Measurements from ENCODE around the gene GTF2A1L. TPM values are rescaled to one million over a fixed set of nuclear protein-coding genes. Genes with fewer than 3 reads are reported as not detected.
"Not testable (repeated sequence)": the region's sequence is repeated elsewhere in the genome, so short reads cannot be mapped to it uniquely, and the experiment has no call there.

GTF2A1L gene
- total RNA-seq, 5 donors from 2014 or later (not counting 1 experiment from before 2014, with no cell fraction given) = not detected

DNA sequence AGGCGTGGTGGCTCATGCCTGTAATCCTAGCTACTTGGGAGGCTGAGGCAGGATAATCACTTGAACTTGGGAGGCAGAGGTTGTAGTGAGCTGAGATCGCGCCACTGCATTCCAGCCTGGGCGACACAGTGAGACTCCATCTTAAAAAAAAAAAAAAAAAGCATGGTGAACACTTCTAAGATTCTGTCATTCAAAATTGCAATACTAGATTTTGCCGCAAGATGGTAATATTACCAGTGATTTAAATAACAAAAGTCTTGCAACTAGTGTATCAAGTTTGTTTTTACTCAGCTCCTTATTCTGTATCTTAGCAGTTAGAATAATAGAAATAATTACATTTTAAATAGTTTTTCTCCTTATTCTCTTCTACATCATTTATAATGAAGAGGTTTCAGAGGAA is 5.0 kb downstream of the GTF2A1L start:
- H3K27me3 Mint-ChIP-seq = peaks cover 7 to 12% of the 10 kb centered on the region in 2 donors
- H3K36me3 ChIP-seq (ENCODE audit: control insufficient read depth in 2 of 2, extremely low read depth in 1 of 2, insufficient read depth in 1 of 2, low read length in 1 of 2); H3K9me3 Mint-ChIP-seq; CTCF ChIA-PET; H3K4me1 ChIP-seq (ENCODE audit: control insufficient read depth in 1 of 2, extremely low read depth in 1 of 2, insufficient read depth in 2 of 2, low read length in 2 of 2); H3K4me3 ChIP-seq (ENCODE audit: control insufficient read depth in 1 of 2, extremely low read depth in 1 of 2, low read length in 1 of 2); H3K27ac Mint-ChIP-seq; H3K27me3 ChIP-seq (replicated peaks in 1 of 2; ENCODE audit: control insufficient read depth in 2 of 2, extremely low read depth in 1 of 2, insufficient read depth in 2 of 2, low read length in 1 of 2); H3K9me3 ChIP-seq; H3K27ac ChIP-seq (ENCODE audit: low read length); H3K4me1 Mint-ChIP-seq; POLR2A ChIA-PET; DNase-seq; ATAC-seq (replicated peaks in 1 of 4); H3K4me3 Mint-ChIP-seq; H3K36me3 Mint-ChIP-seq: not testable (repeated sequence)
- no CpG with 5 or more reads among the region's 5 CpGs for WGBS (ENCODE audit: insufficient coverage)

DNA sequence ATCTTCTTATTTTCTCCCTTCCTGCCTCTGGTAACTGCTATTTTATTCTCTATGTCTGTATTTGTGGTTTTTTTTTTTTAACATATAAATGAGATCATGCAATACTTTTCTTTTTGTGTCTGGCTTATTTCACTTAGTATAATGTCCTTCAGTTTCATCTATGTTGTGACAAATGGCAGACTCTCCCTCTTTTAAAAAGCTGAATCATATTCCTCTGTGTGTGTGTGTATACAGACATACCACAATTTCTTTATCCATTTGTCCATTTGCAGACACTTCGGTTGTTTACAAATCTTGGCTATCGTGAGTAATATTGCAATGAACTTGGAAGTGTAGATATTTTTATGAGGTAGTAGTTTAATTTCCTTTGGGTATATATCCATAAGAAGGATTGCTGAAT is 7.0 kb downstream of the GTF2A1L start:
- H3K27me3 ChIP-seq (replicated peaks in 1 of 2; ENCODE audit: control insufficient read depth in 2 of 2, extremely low read depth in 1 of 2, insufficient read depth in 2 of 2, low read length in 1 of 2) = no peaks in the 10 kb centered on the region
- Mint-ChIP-seq H3K27me3 (peaks cover 2 to 5% of the 10 kb centered on the region in 2 donors), H3K4me3 (no peak overlapping the region), H3K4me1 (no peaks in the 10 kb centered on the region), H3K9me3 (peaks cover 0 to 5% (median 3%) of the 10 kb centered on the region in 3 donors), H3K27ac (no peak overlapping the region), H3K36me3 (no peaks in the 10 kb centered on the region)
- POLR2A ChIA-PET = no interaction called here
- WGBS (ENCODE audit: insufficient coverage) = no CpG with 5 or more reads among the region's 2 CpGs
- CTCF ChIA-PET = interaction anchor here in 1 of 2 donors (0.6 kb wide), 1 partner anchor 293 kb away, joined by 8 read pairs; no protein-coding TSS in a partner anchor
- no peaks in the 10 kb centered on the region for H3K9me3 ChIP-seq
- ATAC-seq (replicated peaks in 1 of 4) (no peak), DNase-seq (no peak)
- no peak overlapping the region for H3K4me3 ChIP-seq (ENCODE audit: control insufficient read depth in 1 of 2, extremely low read depth in 1 of 2, low read length in 1 of 2)
- no peak overlapping the region for H3K27ac ChIP-seq (ENCODE audit: low read length)
- no peaks in the 10 kb centered on the region for H3K4me1 ChIP-seq (ENCODE audit: control insufficient read depth in 1 of 2, extremely low read depth in 1 of 2, insufficient read depth in 2 of 2, low read length in 2 of 2)
- no peaks in the 10 kb centered on the region for H3K36me3 ChIP-seq (ENCODE audit: control insufficient read depth in 2 of 2, extremely low read depth in 1 of 2, insufficient read depth in 1 of 2, low read length in 1 of 2)

DNA sequence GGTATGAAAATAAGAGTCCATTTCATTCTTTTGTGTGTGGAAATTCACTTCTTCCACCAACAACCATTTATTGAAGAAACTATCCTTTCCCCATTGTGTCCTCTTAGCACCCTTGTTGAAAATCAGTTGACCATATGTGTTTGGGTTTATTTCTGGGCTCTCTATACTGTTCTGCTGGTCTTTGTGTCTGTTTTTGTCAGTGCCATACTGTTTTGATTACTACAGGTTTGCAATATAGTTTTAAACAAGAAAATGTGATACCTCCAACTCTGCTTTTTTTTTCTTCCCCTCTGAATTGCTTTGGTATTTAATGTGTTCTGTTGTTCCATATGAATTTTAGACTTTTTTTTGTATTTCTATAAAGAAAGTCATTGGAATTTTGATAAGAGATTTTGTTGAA is 8.4 kb downstream of the GTF2A1L start:
- H3K9me3 Mint-ChIP-seq = peaks cover 0 to 5% (median 3%) of the 10 kb centered on the region in 3 donors
- ATAC-seq (replicated peaks in 1 of 4) = no peak
- H3K27me3 Mint-ChIP-seq = peaks cover 0 to 5% of the 10 kb centered on the region in 2 donors
- ChIA-PET CTCF (no interaction called here), POLR2A (no interaction called here)
- no peak overlapping the region for H3K4me3 Mint-ChIP-seq
- H3K4me1 ChIP-seq (ENCODE audit: control insufficient read depth in 1 of 2, extremely low read depth in 1 of 2, insufficient read depth in 2 of 2, low read length in 2 of 2) = no peaks in the 10 kb centered on the region
- no peaks in the 10 kb centered on the region for H3K36me3 Mint-ChIP-seq
- H3K27me3 ChIP-seq (replicated peaks in 1 of 2; ENCODE audit: control insufficient read depth in 2 of 2, extremely low read depth in 1 of 2, insufficient read depth in 2 of 2, low read length in 1 of 2) = no peaks in the 10 kb centered on the region
- H3K27ac ChIP-seq (ENCODE audit: low read length) = no peak overlapping the region
- no peaks in the 10 kb centered on the region for H3K9me3 ChIP-seq
- no peaks in the 10 kb centered on the region for H3K4me1 Mint-ChIP-seq
- H3K36me3 ChIP-seq (ENCODE audit: control insufficient read depth in 2 of 2, extremely low read depth in 1 of 2, insufficient read depth in 1 of 2, low read length in 1 of 2) = no peaks in the 10 kb centered on the region
- H3K4me3 ChIP-seq (ENCODE audit: control insufficient read depth in 1 of 2, extremely low read depth in 1 of 2, low read length in 1 of 2) = no peak overlapping the region
- DNase-seq = no peak
- no peak overlapping the region for H3K27ac Mint-ChIP-seq

DNA sequence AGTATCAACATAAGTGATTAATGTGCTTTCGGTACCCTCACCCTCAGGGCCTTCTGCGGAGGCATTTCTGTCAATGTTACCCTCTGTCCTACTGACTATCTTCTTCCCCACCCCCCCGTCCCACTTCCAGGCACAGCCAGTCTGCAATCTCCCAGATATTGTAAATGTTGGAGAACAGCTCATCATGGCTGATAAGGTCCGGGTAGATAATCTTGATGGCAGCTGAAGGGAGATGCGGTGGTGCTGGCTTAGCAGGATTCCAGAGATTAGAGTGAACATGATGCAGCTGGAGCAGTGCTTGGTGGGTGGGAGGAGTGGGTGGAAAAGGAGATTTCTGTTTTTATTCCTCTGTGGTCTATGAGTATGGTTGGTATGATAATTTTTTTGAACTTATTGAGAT is 15.5 kb downstream of the GTF2A1L start:
- no peaks in the 10 kb centered on the region for H3K36me3 ChIP-seq (ENCODE audit: control insufficient read depth in 2 of 2, extremely low read depth in 1 of 2, insufficient read depth in 1 of 2, low read length in 1 of 2)
- CTCF ChIA-PET = no interaction called here
- POLR2A ChIA-PET = no interaction called here
- ATAC-seq (replicated peaks in 1 of 4) (no peak), DNase-seq (no peak)
- H3K27me3 Mint-ChIP-seq = peaks cover 0 to 6% of the 10 kb centered on the region in 2 donors
- H3K4me3 ChIP-seq (ENCODE audit: control insufficient read depth in 1 of 2, extremely low read depth in 1 of 2, low read length in 1 of 2) = no peak overlapping the region
- peaks cover 0 to 10% of the 10 kb centered on the region in 2 experiments for H3K27me3 ChIP-seq (replicated peaks in 1 of 2; ENCODE audit: control insufficient read depth in 2 of 2, extremely low read depth in 1 of 2, insufficient read depth in 2 of 2, low read length in 1 of 2)
- 92% methylated on average over 2 of the region's 5 CpGs for WGBS (ENCODE audit: insufficient coverage)
- no peaks in the 10 kb centered on the region for H3K4me1 Mint-ChIP-seq
- H3K9me3 Mint-ChIP-seq = peaks cover 0 to 6% (median 5%) of the 10 kb centered on the region in 3 donors
- H3K36me3 Mint-ChIP-seq = no peaks in the 10 kb centered on the region
- H3K4me3 Mint-ChIP-seq = no peak overlapping the region
- H3K9me3 ChIP-seq = no peaks in the 10 kb centered on the region
- no peak overlapping the region for H3K27ac Mint-ChIP-seq
- no peak overlapping the region for H3K27ac ChIP-seq (ENCODE audit: low read length)
- no peaks in the 10 kb centered on the region for H3K4me1 ChIP-seq (ENCODE audit: control insufficient read depth in 1 of 2, extremely low read depth in 1 of 2, insufficient read depth in 2 of 2, low read length in 2 of 2)

DNA sequence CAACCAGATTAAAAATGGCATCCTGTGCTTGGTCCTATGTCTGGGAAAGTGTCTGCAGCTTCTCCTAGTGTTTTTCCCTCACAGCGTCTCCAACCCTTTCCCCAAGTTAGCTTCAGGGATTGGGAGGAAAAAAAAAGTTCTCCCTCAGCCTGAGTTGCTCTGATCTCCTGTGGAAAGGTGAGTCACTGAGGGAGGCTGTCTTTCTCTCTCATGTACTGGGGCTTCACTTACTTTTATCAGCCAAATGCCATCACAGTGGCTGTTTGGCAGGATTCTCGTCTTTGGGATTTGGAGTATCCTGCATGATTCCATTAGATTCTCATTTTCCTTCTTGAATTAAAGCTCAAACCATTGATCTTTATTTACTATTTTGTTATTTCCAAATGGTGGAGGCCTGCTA is 18.1 kb downstream of the GTF2A1L start:
- Histone ChIP-seq H3K27ac (ENCODE audit: low read length) (no peak overlapping the region), H3K4me3 (ENCODE audit: control insufficient read depth in 1 of 2, extremely low read depth in 1 of 2, low read length in 1 of 2) (no peak overlapping the region), H3K9me3 (no peaks in the 10 kb centered on the region), H3K36me3 (ENCODE audit: control insufficient read depth in 2 of 2, extremely low read depth in 1 of 2, insufficient read depth in 1 of 2, low read length in 1 of 2) (no peaks in the 10 kb centered on the region), H3K27me3 (replicated peaks in 1 of 2; ENCODE audit: control insufficient read depth in 2 of 2, extremely low read depth in 1 of 2, insufficient read depth in 2 of 2, low read length in 1 of 2) (peaks cover 0 to 10% of the 10 kb centered on the region in 2 experiments), H3K4me1 (ENCODE audit: control insufficient read depth in 1 of 2, extremely low read depth in 1 of 2, insufficient read depth in 2 of 2, low read length in 2 of 2) (no peaks in the 10 kb centered on the region)
- no CpG with 5 or more reads among the region's 2 CpGs for whole genome bisulfite sequencing (ENCODE audit: insufficient coverage)
- ChIA-PET CTCF (no interaction called here), POLR2A (no interaction called here)
- no peak for DNase-seq
- no peak for ATAC-seq (replicated peaks in 1 of 4)
- H3K27ac Mint-ChIP-seq = no peak overlapping the region
- no peak overlapping the region for H3K4me3 Mint-ChIP-seq
- H3K27me3 Mint-ChIP-seq = peaks cover 7 to 11% of the 10 kb centered on the region in 2 donors
- H3K36me3 Mint-ChIP-seq = no peaks in the 10 kb centered on the region
- peaks cover 0 to 6% (median 5%) of the 10 kb centered on the region in 3 donors for H3K9me3 Mint-ChIP-seq
- no peaks in the 10 kb centered on the region for H3K4me1 Mint-ChIP-seq

DNA sequence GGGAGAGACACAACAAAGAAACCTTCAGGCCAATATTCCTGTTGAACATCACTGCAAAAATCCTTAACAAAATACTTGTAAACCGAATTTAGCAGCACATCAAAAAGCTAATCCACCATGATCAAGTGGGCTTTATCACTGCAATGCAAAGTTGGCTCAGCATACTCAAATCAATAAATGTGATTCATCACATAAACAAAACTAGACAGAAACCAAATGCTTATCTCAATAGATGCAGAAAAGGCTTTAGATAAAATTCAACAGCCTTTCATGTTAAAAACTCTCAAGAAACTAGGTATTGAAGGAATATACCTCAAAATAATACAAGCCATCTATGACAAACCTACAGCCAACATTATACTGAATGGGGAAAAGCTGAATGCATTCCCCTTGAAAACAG is 20.6 kb downstream of the GTF2A1L start:
- H3K4me3 ChIP-seq (ENCODE audit: control insufficient read depth in 1 of 2, extremely low read depth in 1 of 2, low read length in 1 of 2) = no peak overlapping the region
- ChIA-PET CTCF (no interaction called here), POLR2A (no interaction called here)
- Mint-ChIP-seq H3K9me3 (peaks cover 0 to 6% (median 5%) of the 10 kb centered on the region in 3 donors), H3K36me3 (no peaks in the 10 kb centered on the region), H3K27ac (no peak overlapping the region), H3K27me3 (peaks cover 7 to 11% of the 10 kb centered on the region in 2 donors), H3K4me3 (no peak overlapping the region), H3K4me1 (no peaks in the 10 kb centered on the region)
- H3K27me3 ChIP-seq (replicated peaks in 1 of 2; ENCODE audit: control insufficient read depth in 2 of 2, extremely low read depth in 1 of 2, insufficient read depth in 2 of 2, low read length in 1 of 2) = peaks cover 0 to 10% of the 10 kb centered on the region in 2 experiments
- no peak for DNase-seq
- 29% methylated on average over 1 of the region's 1 CpG for WGBS (ENCODE audit: insufficient coverage)
- no peaks in the 10 kb centered on the region for H3K36me3 ChIP-seq (ENCODE audit: control insufficient read depth in 2 of 2, extremely low read depth in 1 of 2, insufficient read depth in 1 of 2, low read length in 1 of 2)
- ATAC-seq (replicated peaks in 1 of 4) = no peak
- no peaks in the 10 kb centered on the region for H3K4me1 ChIP-seq (ENCODE audit: control insufficient read depth in 1 of 2, extremely low read depth in 1 of 2, insufficient read depth in 2 of 2, low read length in 2 of 2)
- H3K27ac ChIP-seq (ENCODE audit: low read length) = no peak overlapping the region
- H3K9me3 ChIP-seq = no peaks in the 10 kb centered on the region

DNA sequence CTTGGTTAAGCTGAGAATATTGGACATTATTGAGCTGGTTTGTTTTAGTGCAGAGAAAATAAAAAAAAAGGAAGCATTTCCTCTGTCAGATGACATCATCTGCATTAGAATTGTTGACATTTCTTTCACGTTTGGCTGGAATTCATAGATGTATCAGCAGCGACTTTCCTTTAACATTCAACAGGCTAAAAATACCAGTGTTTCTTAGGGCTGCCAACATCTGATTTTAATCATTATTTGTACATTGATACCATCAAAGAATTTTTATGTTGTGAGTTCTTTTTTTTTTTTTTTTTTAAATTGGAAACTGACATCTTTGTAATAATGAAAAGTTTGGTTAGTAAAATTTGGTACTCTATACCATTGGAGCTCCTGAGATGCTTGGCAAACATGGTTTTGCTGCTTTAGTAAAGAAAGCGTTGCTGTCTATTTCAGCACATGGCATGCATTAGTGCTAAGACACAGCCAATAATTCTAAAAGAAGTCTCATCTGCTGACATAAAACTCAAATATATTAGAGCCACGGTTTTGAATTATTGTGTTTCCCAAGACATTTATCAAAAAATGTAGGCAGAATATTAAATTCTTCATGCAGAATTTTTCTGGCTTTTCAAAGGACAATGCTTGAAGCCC is 33.6 kb downstream of the GTF2A1L start:
- Histone ChIP-seq H3K36me3 (ENCODE audit: control insufficient read depth in 2 of 2, extremely low read depth in 1 of 2, insufficient read depth in 1 of 2, low read length in 1 of 2) (no peaks in the 10 kb centered on the region), H3K4me1 (ENCODE audit: control insufficient read depth in 1 of 2, extremely low read depth in 1 of 2, insufficient read depth in 2 of 2, low read length in 2 of 2) (no peaks in the 10 kb centered on the region), H3K27ac (ENCODE audit: low read length) (no peak overlapping the region), H3K27me3 (replicated peaks in 1 of 2; ENCODE audit: control insufficient read depth in 2 of 2, extremely low read depth in 1 of 2, insufficient read depth in 2 of 2, low read length in 1 of 2) (no peaks in the 10 kb centered on the region), H3K9me3 (no peaks in the 10 kb centered on the region), H3K4me3 (ENCODE audit: control insufficient read depth in 1 of 2, extremely low read depth in 1 of 2, low read length in 1 of 2) (no peak overlapping the region)
- ChIA-PET POLR2A (interaction anchor here in 1 of 2 donors (0.6 kb wide), 1 partner anchor 261 kb away, joined by 5 read pairs; no protein-coding TSS in a partner anchor), CTCF (no interaction called here)
- WGBS (ENCODE audit: insufficient coverage) = no CpG with 5 or more reads among the region's 4 CpGs
- no peaks in the 10 kb centered on the region for H3K4me1 Mint-ChIP-seq
- no peaks in the 10 kb centered on the region for H3K36me3 Mint-ChIP-seq
- no peak overlapping the region for H3K27ac Mint-ChIP-seq
- H3K9me3 Mint-ChIP-seq = no peaks in the 10 kb centered on the region
- ATAC-seq (replicated peaks in 1 of 4) (no peak), DNase-seq (no peak)
- no peaks in the 10 kb centered on the region for H3K27me3 Mint-ChIP-seq
- H3K4me3 Mint-ChIP-seq = no peak overlapping the region

Measured in T-cell (primary cell).